GM10847 (cell line): Measurements from ENCODE around the gene CD96.

Source experiments
- POLR2A ChIP-seq: IDR thresholded peaks from 2 replicates; pipeline ENCODE4 v1.6.1; 2011; ENCODE audit not compliant: insufficient read length; ENCODE audit errors: extremely low read depth

CD96 gene

DNA sequence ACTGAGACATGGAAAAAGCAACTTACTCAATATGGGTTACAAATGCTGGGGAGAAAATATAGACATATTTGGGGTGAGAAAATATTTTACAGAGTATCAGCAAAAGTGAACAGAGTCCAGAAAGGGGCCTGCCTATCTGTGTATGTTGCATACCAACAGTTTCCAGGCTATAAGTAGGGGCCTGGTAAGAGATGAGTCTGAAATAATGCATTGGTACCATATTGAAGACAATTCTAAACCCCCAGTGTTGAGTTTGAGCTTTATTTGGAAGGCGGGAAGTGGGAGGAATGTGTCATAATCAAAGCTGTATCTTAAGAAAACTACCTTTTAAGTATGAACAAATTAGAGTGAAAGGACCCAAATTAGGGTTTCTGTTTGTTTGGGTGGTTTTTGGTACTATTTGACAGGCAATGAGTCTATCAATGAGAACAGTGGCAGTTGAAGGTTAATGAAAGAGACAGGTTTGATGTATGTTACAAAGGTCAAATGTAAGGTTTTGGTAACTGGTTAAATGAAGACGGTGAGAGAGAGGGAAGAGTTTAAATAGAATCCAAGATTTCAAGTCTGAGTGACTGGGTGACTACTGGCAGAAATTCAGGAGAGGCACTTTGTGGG, 159.4 kb downstream of the CD96 start:
- no peak for TF ChIP-seq POLR2A
